Measurements from ENCODE around the gene PEPD. TPM values are rescaled to one million over a fixed set of nuclear protein-coding genes. Genes with fewer than 3 reads are reported as not detected.
A peak's percentile ranks its signal among the peaks of the same experiment; 100 is the strongest.
"Not testable (repeated sequence)": the region's sequence is repeated elsewhere in the genome, so short reads cannot be mapped to it uniquely, and the experiment has no call there.

Gene PEPD
- total RNA-seq, 3 donors from 2014 or later: 42.1 to 127 (median 82.3) TPM

DNA sequence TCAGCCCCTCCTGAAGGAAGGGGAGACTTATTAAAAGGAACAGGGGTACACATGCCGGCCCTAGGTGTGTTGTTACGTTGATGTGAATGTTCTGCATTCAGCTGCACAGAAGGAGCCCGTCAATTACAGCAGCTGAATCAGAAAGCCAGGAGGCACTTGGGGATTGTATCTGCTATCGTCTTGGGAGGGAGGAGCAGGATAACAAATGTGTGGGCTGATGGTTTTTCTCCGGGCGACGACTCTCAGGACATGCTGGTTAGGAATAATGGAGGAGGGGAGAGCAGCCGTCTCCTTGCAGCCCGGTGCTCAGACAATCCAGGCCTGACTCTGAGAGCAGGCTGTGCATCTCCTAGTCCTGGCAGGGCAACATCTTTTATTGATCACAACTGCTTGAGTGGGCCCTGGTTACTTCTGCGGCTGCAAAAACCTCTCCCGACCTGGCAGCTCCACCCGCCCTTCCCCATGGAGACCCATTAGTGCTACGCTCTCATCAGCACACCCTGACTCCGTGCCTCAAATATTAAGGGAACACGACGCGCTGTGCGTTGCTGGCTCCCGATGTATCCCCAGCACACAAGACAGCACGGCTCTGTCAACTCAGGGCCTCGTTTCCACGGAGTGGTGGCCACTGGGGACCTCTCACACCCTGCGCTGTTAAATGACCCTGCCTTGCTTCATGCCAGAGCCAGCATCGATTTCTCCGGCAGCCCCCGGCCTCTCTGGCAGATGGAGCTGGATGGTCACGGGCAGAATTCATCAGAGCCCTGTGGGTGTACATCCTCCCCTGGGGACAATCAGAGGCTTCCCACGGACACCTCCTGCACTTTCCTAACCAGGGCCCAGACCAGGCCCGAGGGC is 25.3 kb downstream of the PEPD start:
- TF ChIP-seq, protein P1, sequence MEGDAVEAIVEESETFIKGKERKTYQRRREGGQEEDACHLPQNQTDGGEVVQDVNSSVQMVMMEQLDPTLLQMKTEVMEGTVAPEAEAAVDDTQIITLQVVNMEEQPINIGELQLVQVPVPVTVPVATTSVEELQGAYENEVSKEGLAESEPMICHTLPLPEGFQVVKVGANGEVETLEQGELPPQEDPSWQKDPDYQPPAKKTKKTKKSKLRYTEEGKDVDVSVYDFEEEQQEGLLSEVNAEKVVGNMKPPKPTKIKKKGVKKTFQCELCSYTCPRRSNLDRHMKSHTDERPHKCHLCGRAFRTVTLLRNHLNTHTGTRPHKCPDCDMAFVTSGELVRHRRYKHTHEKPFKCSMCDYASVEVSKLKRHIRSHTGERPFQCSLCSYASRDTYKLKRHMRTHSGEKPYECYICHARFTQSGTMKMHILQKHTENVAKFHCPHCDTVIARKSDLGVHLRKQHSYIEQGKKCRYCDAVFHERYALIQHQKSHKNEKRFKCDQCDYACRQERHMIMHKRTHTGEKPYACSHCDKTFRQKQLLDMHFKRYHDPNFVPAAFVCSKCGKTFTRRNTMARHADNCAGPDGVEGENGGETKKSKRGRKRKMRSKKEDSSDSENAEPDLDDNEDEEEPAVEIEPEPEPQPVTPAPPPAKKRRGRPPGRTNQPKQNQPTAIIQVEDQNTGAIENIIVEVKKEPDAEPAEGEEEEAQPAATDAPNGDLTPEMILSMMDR (IDR thresholded peaks at IDR 0.05): no peak
- TF ChIP-seq POLR2AphosphoS5 (IDR thresholded peaks at IDR 0.05) (no peak), POLR2A (IDR thresholded peaks at IDR 0.05) (no peak)
- no peak for DNase-seq (ENCODE audit: low spot score in 2 of 2)
- Histone ChIP-seq H3K9me3 (no peaks in the 10 kb centered on the region), H3K4me1 (no peaks in the 10 kb centered on the region), H3K4me3 (no peak overlapping the region), H3K36me3 (no peaks in the 10 kb centered on the region), H3K27ac (no peak overlapping the region), H3K27me3 (no peaks in the 10 kb centered on the region)
- intact Hi-C loops (cut with DNase I; ENCODE audit: low total_unique reads): no loop called here

DNA sequence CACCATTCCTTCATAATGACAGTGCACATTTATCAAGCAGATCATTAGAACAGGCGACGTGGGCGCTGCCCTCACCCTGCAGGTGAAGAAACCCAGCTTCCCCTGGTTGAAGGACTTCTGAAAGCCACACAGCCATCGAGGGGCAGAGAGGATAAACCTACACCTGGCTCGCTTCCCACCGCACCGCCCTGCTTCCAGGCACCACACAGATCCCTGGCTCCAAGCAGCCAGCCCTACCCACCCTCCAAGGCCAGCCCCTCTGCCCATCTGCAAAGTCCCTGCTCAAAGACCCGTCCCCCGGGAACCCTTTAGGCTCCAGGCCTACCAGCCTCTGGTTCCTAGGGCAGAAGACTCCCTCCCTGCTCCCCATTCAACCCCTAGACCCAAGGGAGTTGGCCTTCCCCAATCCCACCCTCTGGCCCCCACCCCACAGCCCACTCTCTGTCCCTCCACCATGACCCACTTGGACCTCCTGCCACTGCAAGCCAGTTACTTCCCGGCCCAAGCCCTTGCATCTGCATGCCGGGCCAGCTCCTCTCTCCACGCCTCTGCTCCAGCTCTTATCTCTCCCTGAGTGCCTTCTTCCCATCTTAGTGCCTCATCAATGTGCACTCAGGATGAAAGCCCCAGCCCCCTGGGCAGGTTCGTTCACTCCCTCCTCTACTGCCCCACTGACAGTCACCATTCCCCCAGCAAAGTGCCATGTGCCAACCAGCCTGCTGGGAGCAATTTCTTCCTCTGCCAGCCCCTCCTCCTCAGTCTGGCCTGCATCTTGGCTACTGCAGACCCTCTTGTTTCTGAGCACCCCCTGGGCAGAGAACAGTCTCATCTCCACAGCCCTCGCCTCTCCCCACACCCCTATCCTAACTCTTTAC is 28.0 kb downstream of the PEPD start:
- Histone ChIP-seq H3K4me3 (no peak overlapping the region), H3K4me1 (no peaks in the 10 kb centered on the region), H3K27ac (no peak overlapping the region), H3K27me3 (no peaks in the 10 kb centered on the region), H3K36me3 (no peaks in the 10 kb centered on the region), H3K9me3 (no peaks in the 10 kb centered on the region)
- TF ChIP-seq POLR2AphosphoS5 (IDR thresholded peaks at IDR 0.05) (no peak), POLR2A (IDR thresholded peaks at IDR 0.05) (no peak)
- TF ChIP-seq, protein P1 (IDR thresholded peaks at IDR 0.05): no peak
- intact Hi-C loops (cut with DNase I; ENCODE audit: low total_unique reads): no loop called here
- no peak for DNase-seq (ENCODE audit: low spot score in 2 of 2)

DNA sequence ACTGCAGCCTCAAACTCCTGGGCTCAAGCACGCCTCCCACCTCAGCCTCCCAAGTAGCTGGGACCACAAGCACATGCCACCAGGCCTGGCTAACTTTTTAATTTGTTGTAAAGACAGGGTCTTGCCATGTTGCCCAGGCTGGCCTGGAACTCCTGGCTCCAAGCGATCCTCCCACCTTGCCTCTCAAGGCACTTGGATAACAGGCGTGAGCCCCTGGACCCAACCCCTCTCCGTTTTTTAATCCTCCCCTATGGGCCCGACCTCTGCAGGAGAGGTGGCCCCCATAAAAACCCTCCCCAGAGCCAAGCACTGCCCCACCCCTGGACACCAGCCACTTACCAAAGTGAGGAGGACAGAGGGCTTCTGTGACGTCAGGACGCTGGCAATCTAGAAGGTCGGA is 28.6 kb downstream of the PEPD start:
- Histone ChIP-seq H3K4me3 (no peak overlapping the region), H3K9me3 (no peaks in the 10 kb centered on the region), H3K27ac (no peak overlapping the region), H3K27me3 (no peaks in the 10 kb centered on the region), H3K4me1 (no peaks in the 10 kb centered on the region), H3K36me3 (no peaks in the 10 kb centered on the region)
- DNase-seq (ENCODE audit: low spot score in 2 of 2): no peak
- TF ChIP-seq, protein P1 (IDR thresholded peaks at IDR 0.05): no peak
- TF ChIP-seq POLR2A (IDR thresholded peaks at IDR 0.05): no peak
- no peak for TF ChIP-seq POLR2AphosphoS5 (IDR thresholded peaks at IDR 0.05)
- intact Hi-C loops (cut with DNase I; ENCODE audit: low total_unique reads): no loop called here

DNA sequence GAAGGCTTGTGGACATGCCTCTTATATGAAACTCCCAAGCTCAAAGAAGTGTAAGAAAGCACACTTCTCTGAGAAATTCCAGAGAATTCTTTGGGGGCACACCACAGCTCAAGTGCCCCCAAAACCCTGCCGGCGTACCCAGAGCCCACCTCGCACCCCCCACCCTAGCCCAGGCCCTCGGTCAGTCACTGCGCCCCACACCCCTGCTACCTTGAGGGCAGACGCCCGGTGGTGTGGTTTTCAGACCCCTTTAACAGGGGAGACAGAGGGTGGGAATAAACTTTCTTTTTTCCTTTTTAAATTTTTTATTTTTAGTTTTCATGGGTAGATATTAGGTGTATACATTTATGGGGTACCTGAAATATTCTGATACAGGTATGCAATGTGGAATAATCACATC is 29.5 kb downstream of the PEPD start:
- TF ChIP-seq, protein P1 (IDR thresholded peaks at IDR 0.05): no peak
- TF ChIP-seq POLR2A (IDR thresholded peaks at IDR 0.05) (no peak), POLR2AphosphoS5 (IDR thresholded peaks at IDR 0.05) (no peak)
- no peak for DNase-seq (ENCODE audit: low spot score in 2 of 2)

DNA sequence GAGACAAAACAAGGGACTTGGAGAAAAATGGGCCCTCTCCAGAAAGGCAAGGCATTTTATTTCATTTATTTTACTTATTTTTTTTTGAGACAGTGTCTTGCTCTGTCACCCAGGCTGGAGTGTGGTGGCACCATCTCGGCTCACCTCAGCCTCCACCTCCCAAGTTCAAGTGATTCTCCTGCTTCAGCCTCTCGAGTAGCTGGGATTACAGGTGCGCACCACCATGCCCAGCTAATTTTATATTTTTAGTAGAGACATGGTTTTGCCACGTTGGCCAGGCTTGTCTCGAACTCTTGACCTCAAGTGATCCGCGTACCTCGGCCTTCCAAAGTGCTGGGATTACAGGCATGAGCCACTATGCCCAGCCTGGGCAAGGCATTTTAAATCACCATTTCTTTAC is 31.0 kb downstream of the PEPD start:
- H3K36me3 ChIP-seq; H3K4me3 ChIP-seq; H3K27me3 ChIP-seq; intact Hi-C loops (cut with DNase I; ENCODE audit: low total_unique reads); H3K27ac ChIP-seq; H3K4me1 ChIP-seq; H3K9me3 ChIP-seq: not testable (repeated sequence)
- peak in 1 of 2 donors; percentile 22 for DNase-seq (ENCODE audit: low spot score in 2 of 2)

More for the DNA sequence above, 29.5 kb downstream of the PEPD start:
- H3K27ac ChIP-seq: no peak overlapping the region
- intact Hi-C loops (cut with DNase I; ENCODE audit: low total_unique reads): no loop called here
- H3K9me3 ChIP-seq: no peaks in the 10 kb centered on the region
- no peak overlapping the region for H3K4me3 ChIP-seq
- no peaks in the 10 kb centered on the region for H3K27me3 ChIP-seq
- H3K4me1 ChIP-seq: no peaks in the 10 kb centered on the region
- H3K36me3 ChIP-seq: no peaks in the 10 kb centered on the region
